Activated T-cell treated with anti-CD3 and anti-CD28 coated beads for 48 hours (primary cell): ENCODE results near the gene DIP2C.

Experiments
- DNase-seq: peaks from one replicate; pipeline ENCODE4 v3.0.0-alpha.2; 2020; ENCODE audit warnings: low read depth

The DIP2C gene

GRCh38 chr10:494149-494542 lies 195.3 kb downstream of the DIP2C start:
- DNase-seq = no peak

GRCh38 chr10:493391-494148 lies 195.9 kb downstream of the DIP2C start:
- DNase-seq = no peak

- no peak for DNase-seq
Measured at GRCh38 chr10:492836-493235, 196.6 kb downstream of the DIP2C start.

GRCh38 chr10:491667-492424 lies 197.6 kb downstream of the DIP2C start:
- no peak for DNase-seq

- DNase-seq = no peak
Measured at GRCh38 chr10:490891-491571, 198.4 kb downstream of the DIP2C start.

GRCh38 chr10:490256-490655 lies 199.2 kb downstream of the DIP2C start:
- no peak for DNase-seq

- DNase-seq = no peak
Measured at GRCh38 chr10:489330-489729, 200.1 kb downstream of the DIP2C start.

GRCh38 chr10:488933-489215 lies 200.6 kb downstream of the DIP2C start:
- no peak for DNase-seq

- DNase-seq = no peak
Measured at GRCh38 chr10:488081-488932, 201.2 kb downstream of the DIP2C start.

- no peak for DNase-seq
Measured at GRCh38 chr10:486666-487322, 202.7 kb downstream of the DIP2C start.

GRCh38 chr10:486206-486605 lies 203.3 kb downstream of the DIP2C start:
- no peak for DNase-seq

- DNase-seq = no peak
Measured at GRCh38 chr10:485776-486175, 203.7 kb downstream of the DIP2C start.

- DNase-seq = no peak
Measured at GRCh38 chr10:484925-485661, 204.4 kb downstream of the DIP2C start.

- DNase-seq = no peak
Measured at GRCh38 chr10:484441-484924, 205.0 kb downstream of the DIP2C start.

GRCh38 chr10:483261-483660 lies 206.2 kb downstream of the DIP2C start:
- no peak for DNase-seq

- no peak for DNase-seq
Measured at GRCh38 chr10:482848-483247, 206.6 kb downstream of the DIP2C start.

GRCh38 chr10:482051-482501 lies 207.4 kb downstream of the DIP2C start:
- DNase-seq = no peak

- no peak for DNase-seq
Measured at GRCh38 chr10:481628-482027, 207.8 kb downstream of the DIP2C start.

- no peak for DNase-seq
Measured at GRCh38 chr10:480928-481552, 208.4 kb downstream of the DIP2C start.

- DNase-seq = no peak
Measured at GRCh38 chr10:480498-480927, 209.0 kb downstream of the DIP2C start.
